HEK293 (cell line): ENCODE results near the gene ZPLD1.

ENCODE experiments used
- CTCF ChIA-PET: fragments of 350-600 bp; formaldehyde crosslinking; extraction: SDS; loops from one replicate; lab custom pipeline; 2021; ENCODE audit warnings: antibody characterized with exemption; lab: Yijun Ruan, JAX
- POLR2A ChIA-PET: fragments of 300-600 bp; formaldehyde crosslinking; extraction: SDS; loops from one replicate; lab custom pipeline; 2020; ENCODE audit warnings: antibody characterized with exemption, inconsistent platforms; lab: Yijun Ruan, JAX
- H3K27ac ChIP-seq: fragments of 200-500 bp; sonication (Bioruptor generic); 2 replicates; pipeline ENCODE4 v1.5.1; 2014; ENCODE audit warnings: low read depth, low read length, control low read depth, inconsistent platforms; ENCODE audit errors: extremely low read depth
- H3K36me3 ChIP-seq, 2 experiments: fragments of 200-500 bp in 1 of 2; sonication (Bioruptor generic) in 1 of 2; 1 replicate in 1 of 2; 2 replicates in 1 of 2; pipeline ENCODE4 v1.5.1; 2014 to 2017; ENCODE audit warnings: inconsistent platforms in 2 of 2, low read length in 2 of 2; ENCODE audit not compliant: control insufficient read depth in 2 of 2, insufficient read depth in 1 of 2
- H3K4me1 ChIP-seq: fragments of 200-500 bp; sonication (Bioruptor generic); 2 replicates; pipeline ENCODE4 v1.5.1; 2014; ENCODE audit warnings: mild to moderate bottlenecking, low read length, inconsistent platforms; ENCODE audit not compliant: control insufficient read depth, insufficient read depth
- H3K4me3 ChIP-seq: 2 replicates; pipeline ENCODE4 v1.5.1; 2011; ENCODE audit warnings: low read depth, mild to moderate bottlenecking, control low read depth, low read length, moderate library complexity
- H3K9me3 ChIP-seq: fragments of 200-500 bp; sonication (Bioruptor generic); 2 replicates; pipeline ENCODE4 v1.5.1; 2014; ENCODE audit warnings: low read depth, low read length, inconsistent platforms; ENCODE audit not compliant: control insufficient read depth, insufficient read depth
- EGR2 ChIP-seq: fragments of 450-650 bp; formaldehyde crosslinking; IDR thresholded peaks from 2 replicates; pipeline ENCODE4 v1.5.1; 2016; ENCODE audit warnings: low read depth, missing biosample characterization, missing genetic modification characterization
- KLF1 ChIP-seq: fragments of 450-650 bp; formaldehyde crosslinking; IDR thresholded peaks from 2 replicates; pipeline ENCODE4 v1.5.1; 2016; ENCODE audit warnings: missing biosample characterization, missing genetic modification characterization
- KLF7 ChIP-seq: fragments of 450-650 bp; formaldehyde crosslinking; IDR thresholded peaks from 2 replicates; pipeline ENCODE4 v1.5.1; 2016; ENCODE audit warnings: missing biosample characterization, missing genetic modification characterization, borderline replicate concordance
- OSR2 ChIP-seq: fragments of 450-650 bp; formaldehyde crosslinking; IDR thresholded peaks from 2 replicates; pipeline ENCODE4 v1.5.1; 2016; ENCODE audit warnings: missing biosample characterization, missing genetic modification characterization
- SETDB1 ChIP-seq: IDR thresholded peaks from one replicate; pipeline ENCODE4 v1.6.1; 2017; ENCODE audit warnings: mild to moderate bottlenecking, low read length, moderate library complexity, mixed read lengths; ENCODE audit not compliant: insufficient read length
- YY1 ChIP-seq: fragments of 450-650 bp; formaldehyde crosslinking; IDR thresholded peaks from 2 replicates; pipeline ENCODE4 v1.5.1; 2018; ENCODE audit warnings: missing biosample characterization, missing genetic modification characterization
- ZBTB17 ChIP-seq: fragments of 450-650 bp; formaldehyde crosslinking; IDR thresholded peaks from 2 replicates; pipeline ENCODE4 v1.5.1; 2016; ENCODE audit warnings: missing biosample characterization, missing genetic modification characterization
- ZBTB21 ChIP-seq: fragments of 450-650 bp; formaldehyde crosslinking; IDR thresholded peaks from 2 replicates; pipeline ENCODE4 v1.5.1; 2017; ENCODE audit warnings: missing biosample characterization, missing genetic modification characterization
- ZBTB8A ChIP-seq: fragments of 450-650 bp; formaldehyde crosslinking; IDR thresholded peaks from 2 replicates; pipeline ENCODE4 v1.5.1; 2016; ENCODE audit warnings: missing biosample characterization, missing genetic modification characterization
- ZFHX2 ChIP-seq: fragments of 450-650 bp; formaldehyde crosslinking; conservative IDR thresholded peaks from 2 replicates; pipeline ENCODE4 v1.5.1; 2016; ENCODE audit warnings: missing biosample characterization, missing genetic modification characterization
- ZNF155 ChIP-seq: fragments of 450-650 bp; formaldehyde crosslinking; IDR thresholded peaks from 2 replicates; pipeline ENCODE4 v1.5.1; 2016; ENCODE audit warnings: missing biosample characterization, missing genetic modification characterization
- ZNF19 ChIP-seq: fragments of 450-650 bp; formaldehyde crosslinking; IDR thresholded peaks from 2 replicates; pipeline ENCODE4; 2016; ENCODE audit warnings: missing biosample characterization, missing genetic modification characterization, low read depth
- ZNF2 ChIP-seq: fragments of 450-650 bp; formaldehyde crosslinking; IDR thresholded peaks from 2 replicates; pipeline ENCODE4 v1.5.1; 2016; ENCODE audit warnings: missing biosample characterization, missing genetic modification characterization
- ZNF223 ChIP-seq: fragments of 450-650 bp; formaldehyde crosslinking; IDR thresholded peaks from 2 replicates; pipeline ENCODE4 v1.5.1; 2016; ENCODE audit warnings: missing biosample characterization, missing genetic modification characterization
- ZNF239 ChIP-seq: fragments of 450-650 bp; formaldehyde crosslinking; IDR thresholded peaks from 2 replicates; pipeline ENCODE4 v1.5.1; 2016; ENCODE audit warnings: missing biosample characterization, missing genetic modification characterization
- ZNF24 ChIP-seq: fragments of 450-650 bp; formaldehyde crosslinking; IDR thresholded peaks from 2 replicates; pipeline ENCODE4 v1.5.1; 2016; ENCODE audit warnings: missing biosample characterization, missing genetic modification characterization
- ZNF266 ChIP-seq: fragments of 450-650 bp; formaldehyde crosslinking; IDR thresholded peaks from 2 replicates; pipeline ENCODE4 v1.5.1; 2016; ENCODE audit warnings: missing biosample characterization, missing genetic modification characterization, low read depth
- ZNF292 ChIP-seq: fragments of 450-650 bp; formaldehyde crosslinking; IDR thresholded peaks from 2 replicates; pipeline ENCODE4 v1.5.1; 2016; ENCODE audit warnings: low read depth, missing biosample characterization, missing genetic modification characterization, borderline replicate concordance
- ZNF335 ChIP-seq: fragments of 450-650 bp; formaldehyde crosslinking; conservative IDR thresholded peaks from 2 replicates; pipeline ENCODE4 v1.5.1; 2016; ENCODE audit warnings: missing biosample characterization, missing genetic modification characterization
- ZNF391 ChIP-seq: fragments of 450-650 bp; formaldehyde crosslinking; IDR thresholded peaks from 2 replicates; pipeline ENCODE4 v1.5.1; 2016; ENCODE audit warnings: low read depth, missing biosample characterization, missing genetic modification characterization, borderline replicate concordance
- ZNF426 ChIP-seq: fragments of 450-650 bp; formaldehyde crosslinking; IDR thresholded peaks from 2 replicates; pipeline ENCODE4 v1.5.1; 2017; ENCODE audit warnings: missing biosample characterization, missing genetic modification characterization, mild to moderate bottlenecking, inconsistent platforms, moderate library complexity
- ZNF624 ChIP-seq: fragments of 450-650 bp; formaldehyde crosslinking; IDR thresholded peaks from 2 replicates; pipeline ENCODE4 v1.5.1; 2017; ENCODE audit warnings: missing biosample characterization, missing genetic modification characterization
- ZNF707 ChIP-seq: fragments of 450-650 bp; formaldehyde crosslinking; IDR thresholded peaks from 2 replicates; pipeline ENCODE4 v1.5.1; 2016; ENCODE audit warnings: missing biosample characterization, missing genetic modification characterization
- ZNF777 ChIP-seq: fragments of 450-650 bp; formaldehyde crosslinking; IDR thresholded peaks from 2 replicates; pipeline ENCODE4 v1.5.1; 2017; ENCODE audit warnings: missing biosample characterization, missing genetic modification characterization, borderline replicate concordance
- ZNF785 ChIP-seq: fragments of 450-650 bp; formaldehyde crosslinking; IDR thresholded peaks from 2 replicates; pipeline ENCODE4 v1.5.1; 2016; ENCODE audit warnings: missing biosample characterization, missing genetic modification characterization
- ZNF843 ChIP-seq: fragments of 450-650 bp; formaldehyde crosslinking; IDR thresholded peaks from 2 replicates; pipeline ENCODE4 v1.5.1; 2016; ENCODE audit warnings: missing biosample characterization, missing genetic modification characterization
- ZSCAN23 ChIP-seq: fragments of 450-650 bp; formaldehyde crosslinking; IDR thresholded peaks from 2 replicates; pipeline ENCODE4 v1.5.1; 2016; ENCODE audit warnings: missing biosample characterization, missing genetic modification characterization
- TF ChIP-seq, protein P1 (sequence below): fragments of 450-650 bp; IDR thresholded peaks from 2 replicates; pipeline ENCODE4 v1.5.1; 2018; ENCODE audit warnings: missing biosample characterization, missing genetic modification characterization
- TF ChIP-seq, protein P2 (sequence below): fragments of 450-650 bp; IDR thresholded peaks from 2 replicates; pipeline ENCODE4 v1.5.1; 2018; ENCODE audit warnings: missing biosample characterization, mild to moderate bottlenecking, missing genetic modification characterization
- TF ChIP-seq, protein P3 (sequence below): fragments of 450-650 bp; formaldehyde crosslinking; IDR thresholded peaks from 2 replicates; pipeline ENCODE4 v1.5.1; 2016; ENCODE audit warnings: missing biosample characterization, missing genetic modification characterization
- TF ChIP-seq, protein P4 (sequence below): fragments of 450-650 bp; formaldehyde crosslinking; IDR thresholded peaks from 2 replicates; pipeline ENCODE4 v1.5.1; 2016; ENCODE audit warnings: missing biosample characterization, missing genetic modification characterization

The ZPLD1 gene

DNA sequence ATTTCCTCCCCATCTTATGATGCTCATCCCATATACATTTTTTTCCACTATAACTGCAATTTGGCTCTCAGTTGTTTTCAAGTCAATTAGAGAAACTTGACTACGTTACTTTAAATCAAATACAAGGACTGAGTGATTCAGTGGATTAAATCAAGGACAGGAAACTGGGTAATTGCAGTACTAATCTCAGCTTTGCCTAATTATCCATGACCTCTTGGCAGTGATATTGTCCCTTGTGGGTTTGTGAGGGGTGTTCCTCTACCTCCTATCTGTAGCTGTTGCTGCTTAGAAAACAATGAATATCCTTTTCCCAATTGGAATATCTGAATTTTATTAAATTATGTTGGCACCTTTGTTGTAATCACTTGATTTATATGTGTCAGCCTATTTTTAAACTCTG lies 79.4 kb downstream of the ZPLD1 start (continued):
- 0 out of 2 replicates have a peak, but pooled peaks have one; percentile 32 for TF ChIP-seq ZNF391 (tag by site-specific recombination)
- TF ChIP-seq OSR2 (tag by site-specific recombination), result peak; percentile 85
- TF ChIP-seq ZNF843, result peak; percentile 48; the same call in 1 of the 2 replicates
- TF ChIP-seq ZNF785 (tag by site-specific recombination), result no peak
- no peak for TF ChIP-seq ZBTB17 (tag by site-specific recombination)
- TF ChIP-seq, protein P1, sequence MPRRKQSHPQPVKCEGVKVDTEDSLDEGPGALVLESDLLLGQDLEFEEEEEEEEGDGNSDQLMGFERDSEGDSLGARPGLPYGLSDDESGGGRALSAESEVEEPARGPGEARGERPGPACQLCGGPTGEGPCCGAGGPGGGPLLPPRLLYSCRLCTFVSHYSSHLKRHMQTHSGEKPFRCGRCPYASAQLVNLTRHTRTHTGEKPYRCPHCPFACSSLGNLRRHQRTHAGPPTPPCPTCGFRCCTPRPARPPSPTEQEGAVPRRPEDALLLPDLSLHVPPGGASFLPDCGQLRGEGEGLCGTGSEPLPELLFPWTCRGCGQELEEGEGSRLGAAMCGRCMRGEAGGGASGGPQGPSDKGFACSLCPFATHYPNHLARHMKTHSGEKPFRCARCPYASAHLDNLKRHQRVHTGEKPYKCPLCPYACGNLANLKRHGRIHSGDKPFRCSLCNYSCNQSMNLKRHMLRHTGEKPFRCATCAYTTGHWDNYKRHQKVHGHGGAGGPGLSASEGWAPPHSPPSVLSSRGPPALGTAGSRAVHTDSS (tag by site-specific recombination), result no peak
- no peak for TF ChIP-seq ZBTB8A (tag by site-specific recombination)
- TF ChIP-seq, protein P2, sequence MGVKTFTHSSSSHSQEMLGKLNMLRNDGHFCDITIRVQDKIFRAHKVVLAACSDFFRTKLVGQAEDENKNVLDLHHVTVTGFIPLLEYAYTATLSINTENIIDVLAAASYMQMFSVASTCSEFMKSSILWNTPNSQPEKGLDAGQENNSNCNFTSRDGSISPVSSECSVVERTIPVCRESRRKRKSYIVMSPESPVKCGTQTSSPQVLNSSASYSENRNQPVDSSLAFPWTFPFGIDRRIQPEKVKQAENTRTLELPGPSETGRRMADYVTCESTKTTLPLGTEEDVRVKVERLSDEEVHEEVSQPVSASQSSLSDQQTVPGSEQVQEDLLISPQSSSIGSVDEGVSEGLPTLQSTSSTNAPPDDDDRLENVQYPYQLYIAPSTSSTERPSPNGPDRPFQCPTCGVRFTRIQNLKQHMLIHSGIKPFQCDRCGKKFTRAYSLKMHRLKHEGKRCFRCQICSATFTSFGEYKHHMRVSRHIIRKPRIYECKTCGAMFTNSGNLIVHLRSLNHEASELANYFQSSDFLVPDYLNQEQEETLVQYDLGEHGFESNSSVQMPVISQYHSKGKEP, result no peak
- TF ChIP-seq KLF7, result no peak
- no peak for TF ChIP-seq ZNF707
- TF ChIP-seq, protein P3, sequence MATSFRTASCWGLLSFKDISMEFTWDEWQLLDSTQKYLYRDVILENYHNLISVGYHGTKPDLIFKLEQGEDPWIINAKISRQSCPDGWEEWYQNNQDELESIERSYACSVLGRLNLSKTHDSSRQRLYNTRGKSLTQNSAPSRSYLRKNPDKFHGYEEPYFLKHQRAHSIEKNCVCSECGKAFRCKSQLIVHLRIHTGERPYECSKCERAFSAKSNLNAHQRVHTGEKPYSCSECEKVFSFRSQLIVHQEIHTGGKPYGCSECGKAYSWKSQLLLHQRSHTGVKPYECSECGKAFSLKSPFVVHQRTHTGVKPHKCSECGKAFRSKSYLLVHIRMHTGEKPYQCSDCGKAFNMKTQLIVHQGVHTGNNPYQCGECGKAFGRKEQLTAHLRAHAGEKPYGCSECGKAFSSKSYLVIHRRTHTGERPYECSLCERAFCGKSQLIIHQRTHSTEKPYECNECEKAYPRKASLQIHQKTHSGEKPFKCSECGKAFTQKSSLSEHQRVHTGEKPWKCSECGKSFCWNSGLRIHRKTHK (tag by site-specific recombination), result no peak
- no peak for TF ChIP-seq ZNF624 (tag by site-specific recombination)
- TF ChIP-seq ZSCAN23 (tag by site-specific recombination), result 0 out of 2 replicates have a peak, but pooled peaks have one; percentile 52
- TF ChIP-seq ZNF19, result no peak
- 0 out of 2 replicates have a peak, but pooled peaks have one; percentile 41 for TF ChIP-seq ZNF24 (tag by site-specific recombination)
- TF ChIP-seq ZBTB21 (tag by site-specific recombination), result no peak
- TF ChIP-seq SETDB1, result no peak
- no peak for TF ChIP-seq ZFHX2 (tag by site-specific recombination)
- TF ChIP-seq, protein P4, sequence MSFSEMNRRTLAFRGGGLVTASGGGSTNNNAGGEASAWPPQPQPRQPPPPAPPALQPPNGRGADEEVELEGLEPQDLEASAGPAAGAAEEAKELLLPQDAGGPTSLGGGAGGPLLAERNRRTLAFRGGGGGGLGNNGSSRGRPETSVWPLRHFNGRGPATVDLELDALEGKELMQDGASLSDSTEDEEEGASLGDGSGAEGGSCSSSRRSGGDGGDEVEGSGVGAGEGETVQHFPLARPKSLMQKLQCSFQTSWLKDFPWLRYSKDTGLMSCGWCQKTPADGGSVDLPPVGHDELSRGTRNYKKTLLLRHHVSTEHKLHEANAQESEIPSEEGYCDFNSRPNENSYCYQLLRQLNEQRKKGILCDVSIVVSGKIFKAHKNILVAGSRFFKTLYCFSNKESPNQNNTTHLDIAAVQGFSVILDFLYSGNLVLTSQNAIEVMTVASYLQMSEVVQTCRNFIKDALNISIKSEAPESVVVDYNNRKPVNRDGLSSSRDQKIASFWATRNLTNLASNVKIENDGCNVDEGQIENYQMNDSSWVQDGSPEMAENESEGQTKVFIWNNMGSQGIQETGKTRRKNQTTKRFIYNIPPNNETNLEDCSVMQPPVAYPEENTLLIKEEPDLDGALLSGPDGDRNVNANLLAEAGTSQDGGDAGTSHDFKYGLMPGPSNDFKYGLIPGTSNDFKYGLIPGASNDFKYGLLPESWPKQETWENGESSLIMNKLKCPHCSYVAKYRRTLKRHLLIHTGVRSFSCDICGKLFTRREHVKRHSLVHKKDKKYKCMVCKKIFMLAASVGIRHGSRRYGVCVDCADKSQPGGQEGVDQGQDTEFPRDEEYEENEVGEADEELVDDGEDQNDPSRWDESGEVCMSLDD (tag by site-specific recombination), result no peak
- TF ChIP-seq KLF1, result no peak

DNA sequence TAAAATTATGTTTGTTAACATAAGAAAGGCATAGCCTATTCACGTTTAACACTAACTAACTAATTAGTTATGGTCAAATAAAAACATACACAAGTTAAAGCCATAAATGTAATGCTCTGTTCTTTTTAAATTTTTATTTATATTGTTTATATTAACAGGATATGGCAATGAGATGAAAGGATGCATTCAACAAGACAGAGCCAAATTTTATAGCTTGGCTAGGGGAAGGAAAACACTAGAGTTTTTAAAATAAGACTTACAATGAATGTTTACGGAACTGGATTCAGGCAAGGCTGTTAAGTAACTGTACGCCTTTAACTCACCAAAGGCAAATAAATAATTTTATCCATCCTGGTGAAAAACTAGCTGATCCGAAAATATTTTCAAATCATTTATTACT lies 86.4 kb downstream of the ZPLD1 start:
- no peak overlapping the region for H3K4me3 ChIP-seq
- POLR2A ChIA-PET, result no interaction called here
- CTCF ChIA-PET, result interaction anchor here (2.0 kb wide), 1 partner anchor 292 kb away, joined by 4 read pairs; no protein-coding TSS in a partner anchor
- no peak overlapping the region for H3K27ac ChIP-seq
- H3K4me1 ChIP-seq, result no peaks in the 10 kb centered on the region
- H3K36me3 ChIP-seq, result no peaks in the 10 kb centered on the region
- no peaks in the 10 kb centered on the region for H3K9me3 ChIP-seq
- TF ChIP-seq ZNF426 (tag by site-specific recombination), result no peak
- TF ChIP-seq ZNF266 (tag by site-specific recombination), result no peak
- TF ChIP-seq ZNF777 (tag by site-specific recombination), result no peak
- no peak for TF ChIP-seq ZNF335 (tag by site-specific recombination)
- TF ChIP-seq ZNF239, result no peak
- TF ChIP-seq ZNF292 (tag by site-specific recombination), result no peak
- no peak for TF ChIP-seq EGR2 (tag by site-specific recombination)
- no peak for TF ChIP-seq ZNF223
- TF ChIP-seq ZNF155, result no peak
- TF ChIP-seq YY1 (tag by site-specific recombination), result no peak
- TF ChIP-seq ZNF2 (tag by site-specific recombination), result no peak
